ENCODE data around the gene ZW10. TPM values are rescaled to one million over a fixed set of nuclear protein-coding genes. Genes with fewer than 3 reads are reported as not detected.
"Not testable (repeated sequence)": the region's sequence is repeated elsewhere in the genome, so short reads cannot be mapped to it uniquely, and the experiment has no call there.

Gene ZW10
- total and polyA plus RNA-seq, 2 of the 13 experiments (the other 11 are each of a cell fraction or from before 2014, with no cell fraction given): 5.8 to 31.3 TPM

GRCh38 chr11:113771964-113772363, 1.5 kb downstream of the ZW10 start:
- H3K36me3 ChIP-seq (replicated peaks in 1 of 2; ENCODE audit: control insufficient read depth in 1 of 2, insufficient read depth in 2 of 2, low read length in 2 of 2): peaks cover 2 to 21% of the 10 kb centered on the region in 2 experiments; a peak in 4 of 5 replicates
- TF ChIP-seq MAFF (IDR thresholded peaks at IDR 0.05; ENCODE audit: low read depth, low read length): peak; percentile 41; the same call in 1 of the 2 replicates
- peak; percentile 31 to 51; a peak in 2 of 4 replicates for TF ChIP-seq MAFK (conservative IDR thresholded peaks at IDR 0.05 in 1 of 2, IDR thresholded peaks at IDR 0.05 in 1 of 2; ENCODE audit: low read length in 2 of 2)
- no peak for TF ChIP-seq TAF15 (IDR thresholded peaks at IDR 0.05; ENCODE audit: low read depth, low read length, poor library complexity, severe bottlenecking)
- no peaks in the 10 kb centered on the region for H4K20me1 ChIP-seq (ENCODE audit: insufficient read depth, low read length)
- FAIRE-seq (no peak), DNase-seq (ENCODE audit: low spot score) (no peak), ATAC-seq (no peak)
- H3K27me3 ChIP-seq (ENCODE audit: control insufficient read depth in 1 of 2, insufficient read depth in 2 of 2, low read length in 2 of 2): peaks cover 0 to 5% of the 10 kb centered on the region in 2 experiments; a peak in 2 of 5 replicates
- no peak overlapping the region for H2AFZ ChIP-seq (ENCODE audit: low read length)
- peak overlapping the region; percentile 81 for H3K4me2 ChIP-seq (ENCODE audit: low read depth, low read length)
- H3K9me3 ChIP-seq (ENCODE audit: low read length): no peaks in the 10 kb centered on the region
- ChIA-PET CTCF (ENCODE audit: low intra/inter-chr PET ratio, low total read pairs) (no interaction called here), POLR2A (no interaction called here)
- no peak overlapping the region for H3K27ac ChIP-seq (ENCODE audit: extremely low read length, insufficient read depth, low read length)
- H3K4me1 ChIP-seq (ENCODE audit: insufficient read depth, low read length): peaks cover 13% of the 10 kb centered on the region
- H3K4me3 ChIP-seq (replicated peaks in 1 of 3; ENCODE audit: insufficient read depth in 1 of 3, low read depth in 2 of 3, low read length in 3 of 3): peak overlapping the region; percentile 81 to 98 (median 96); a peak in 4 of 6 replicates
- in situ Hi-C loops (cut with HindIII; ENCODE audit: extremely low pct_ligation_motif_present, low pct_unique_long_range_greater_than_20kb): no loop called here
- H3K9ac ChIP-seq (ENCODE audit: insufficient read depth, low read depth, low read length): peak overlapping the region; percentile 92; the same call in 1 of the 2 replicates
- H3K79me2 ChIP-seq (ENCODE audit: insufficient read depth, low read length): peaks cover 24% of the 10 kb centered on the region
- intact Hi-C loops (cut with micrococcal nuclease; ENCODE audit: unreplicated experiment): no loop called here
- 80% methylated on average over 3 of the region's 3 CpGs for WGBS (ENCODE audit: low lambda C conversion rate)
- no TSS peak for BruUV-seq (replicated peaks)

GRCh38 chr11:113764527-113765219, 8.8 kb downstream of the ZW10 start:
- Histone ChIP-seq H3K9me3 (ENCODE audit: low read length) (no peaks in the 10 kb centered on the region), H3K27me3 (ENCODE audit: control insufficient read depth in 1 of 2, insufficient read depth in 2 of 2, low read length in 2 of 2) (no peaks in the 10 kb centered on the region), H3K36me3 (replicated peaks in 1 of 2; ENCODE audit: control insufficient read depth in 1 of 2, insufficient read depth in 2 of 2, low read length in 2 of 2) (peaks cover 6 to 44% of the 10 kb centered on the region in 2 experiments), H3K79me2 (ENCODE audit: insufficient read depth, low read length) (peaks cover 3% of the 10 kb centered on the region), H3K4me2 (ENCODE audit: low read depth, low read length) (no peak overlapping the region), H2AFZ (ENCODE audit: low read length) (no peak overlapping the region), H3K4me3 (replicated peaks in 1 of 3; ENCODE audit: insufficient read depth in 1 of 3, low read depth in 2 of 3, low read length in 3 of 3) (no peak overlapping the region), H3K27ac (ENCODE audit: extremely low read length, insufficient read depth, low read length) (no peak overlapping the region), H3K4me1 (ENCODE audit: insufficient read depth, low read length) (no peaks in the 10 kb centered on the region), H4K20me1 (ENCODE audit: insufficient read depth, low read length) (no peaks in the 10 kb centered on the region), H3K9ac (ENCODE audit: insufficient read depth, low read depth, low read length) (no peak overlapping the region)
- POLR2A ChIA-PET: no interaction called here
- FAIRE-seq (no peak), DNase-seq (ENCODE audit: low spot score) (no peak), ATAC-seq (no peak)
- intact Hi-C loops (cut with micrococcal nuclease; ENCODE audit: unreplicated experiment): no loop called here
- no TSS peak for BruUV-seq (replicated peaks)
- 98% methylated on average over 2 of the region's 2 CpGs for WGBS (ENCODE audit: low lambda C conversion rate)
- in situ Hi-C loops (cut with HindIII; ENCODE audit: extremely low pct_ligation_motif_present, low pct_unique_long_range_greater_than_20kb): no loop called here
- CTCF ChIA-PET (ENCODE audit: low intra/inter-chr PET ratio, low total read pairs): no interaction called here
- TF ChIP-seq MAFK (conservative IDR thresholded peaks at IDR 0.05 in 1 of 2, IDR thresholded peaks at IDR 0.05 in 1 of 2; ENCODE audit: low read length in 2 of 2) (no peak), FOXA3 (CRISPR knock-in tag; IDR thresholded peaks at IDR 0.05) (no peak), RBFOX2 (IDR thresholded peaks at IDR 0.05; ENCODE audit: low read depth, low read length) (no peak), MTF2 (CRISPR knock-in tag; IDR thresholded peaks at IDR 0.05; ENCODE audit: borderline replicate concordance) (no peak)

GRCh38 chr11:113763040-113763439, 10.5 kb downstream of the ZW10 start:
- H3K4me1 ChIP-seq (ENCODE audit: insufficient read depth, low read length); H3K79me2 ChIP-seq (ENCODE audit: insufficient read depth, low read length); intact Hi-C loops (cut with micrococcal nuclease; ENCODE audit: unreplicated experiment); CTCF ChIA-PET (ENCODE audit: low intra/inter-chr PET ratio, low total read pairs); H3K4me3 ChIP-seq (replicated peaks in 1 of 3; ENCODE audit: insufficient read depth in 1 of 3, low read depth in 2 of 3, low read length in 3 of 3); FAIRE-seq; in situ Hi-C loops (cut with HindIII; ENCODE audit: extremely low pct_ligation_motif_present, low pct_unique_long_range_greater_than_20kb); DNase-seq (ENCODE audit: low spot score); H3K9ac ChIP-seq (ENCODE audit: insufficient read depth, low read depth, low read length); H3K9me3 ChIP-seq (ENCODE audit: low read length); H3K27ac ChIP-seq (ENCODE audit: extremely low read length, insufficient read depth, low read length); POLR2A ChIA-PET; H4K20me1 ChIP-seq (ENCODE audit: insufficient read depth, low read length); H3K4me2 ChIP-seq (ENCODE audit: low read depth, low read length); ATAC-seq; BruUV-seq (replicated peaks); H2AFZ ChIP-seq (ENCODE audit: low read length); H3K27me3 ChIP-seq (ENCODE audit: control insufficient read depth in 1 of 2, insufficient read depth in 2 of 2, low read length in 2 of 2): not testable (repeated sequence)
- H3K36me3 ChIP-seq (replicated peaks in 1 of 2; ENCODE audit: control insufficient read depth in 1 of 2, insufficient read depth in 2 of 2, low read length in 2 of 2): peaks cover 7 to 49% of the 10 kb centered on the region in 2 experiments
- 100% methylated on average over 2 of the region's 2 CpGs for WGBS (ENCODE audit: low lambda C conversion rate)

Data from HepG2 (cell line).